ENCODE data around the gene MPRIP.

The MPRIP gene

DNA sequence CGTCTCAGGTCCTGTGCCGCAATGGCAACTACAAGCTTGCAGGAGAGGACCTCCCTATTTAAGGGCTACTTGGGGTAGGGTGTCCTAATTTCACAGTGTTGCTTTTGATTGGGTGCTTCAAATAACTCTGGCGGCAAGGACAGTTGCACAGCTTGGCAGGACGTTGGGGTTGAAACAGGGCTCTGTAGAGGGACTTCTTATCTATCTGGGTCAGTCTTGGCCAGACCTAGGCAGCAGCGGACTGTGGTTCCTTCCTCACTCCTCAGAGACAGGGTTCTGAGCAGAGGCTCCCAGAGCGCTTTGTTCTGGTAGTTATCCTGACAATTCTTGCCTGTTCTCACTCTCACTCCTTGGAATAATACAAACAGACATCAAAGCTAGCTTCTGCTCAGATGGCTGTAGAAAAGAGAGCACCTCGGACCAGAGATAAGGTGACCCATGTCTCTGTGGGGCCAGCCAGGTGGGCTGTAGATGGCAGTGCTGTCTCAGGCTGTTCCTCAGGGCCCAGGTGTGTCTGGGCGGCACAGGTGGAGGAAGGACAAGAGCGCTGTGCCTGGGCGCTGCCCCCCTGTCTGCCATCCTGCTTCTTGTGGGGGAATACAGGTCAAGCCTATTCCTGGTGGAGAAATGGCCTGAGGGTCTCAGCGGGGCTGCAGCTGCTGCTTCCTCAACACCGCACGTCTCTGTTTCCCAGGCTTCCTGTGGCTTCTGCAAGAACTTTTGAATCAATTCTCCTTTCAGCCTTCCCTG lies 102.8 kb downstream of the MPRIP start:
- no peaks in the 10 kb centered on the region for H3K79me2 ChIP-seq (ENCODE audit: control insufficient read depth, insufficient read depth, low read length)
- DNase-seq, result no peak

DNA sequence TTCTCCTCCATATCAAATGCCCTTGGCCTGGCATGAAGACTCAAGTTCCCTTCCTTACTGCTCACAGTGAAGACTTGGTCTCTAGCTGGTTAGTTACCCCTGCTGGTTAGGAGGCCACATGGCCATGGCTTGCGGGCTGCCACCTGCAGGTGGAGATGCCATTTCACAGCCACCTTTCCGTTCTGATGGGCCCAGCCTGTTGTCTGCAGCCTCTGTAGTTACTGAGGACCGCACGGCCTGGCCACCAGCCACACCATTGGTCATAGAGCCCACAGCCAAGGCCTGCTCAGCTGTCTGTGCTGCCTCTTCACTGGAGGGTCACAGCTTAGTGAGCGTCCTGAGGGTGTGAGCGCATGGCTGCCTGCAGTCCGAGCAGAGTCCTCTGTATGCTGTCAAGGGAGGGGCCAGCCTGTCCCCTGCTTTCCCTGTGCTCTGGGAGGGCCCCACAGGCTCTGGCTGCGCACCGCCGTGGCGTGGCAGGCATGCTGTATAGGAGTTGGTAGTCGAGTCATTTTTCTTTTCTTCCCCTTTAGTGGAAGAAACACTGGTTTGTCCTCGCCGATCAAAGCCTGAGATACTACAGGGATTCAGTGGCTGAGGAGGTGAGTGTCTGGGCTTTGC lies 104.6 kb downstream of the MPRIP start:
- no peak overlapping the region for H2BK120ac ChIP-seq (ENCODE audit: low read depth, low read length)
- H3K9ac ChIP-seq (ENCODE audit: low read length), result no peak overlapping the region
- no CpG with 5 or more reads among the region's 14 CpGs for WGBS (ENCODE audit: extremely low coverage, insufficient coverage, low lambda C conversion rate)
- H3K18ac ChIP-seq (ENCODE audit: low read length), result no peak overlapping the region
- no peaks in the 10 kb centered on the region for H3K27me3 ChIP-seq (ENCODE audit: insufficient read depth, low read length, poor library complexity)
- no peak overlapping the region for H2BK15ac ChIP-seq (replicated peaks; ENCODE audit: low read depth)
- no peak overlapping the region for H3K56ac ChIP-seq (ENCODE audit: low read length)
- H3K79me2 ChIP-seq (ENCODE audit: control insufficient read depth, insufficient read depth, low read length), result no peaks in the 10 kb centered on the region
- H3K27ac ChIP-seq (ENCODE audit: low read depth, low read length), result no peak overlapping the region
- no peaks in the 10 kb centered on the region for H3K79me1 ChIP-seq (ENCODE audit: low read length)
- no peak overlapping the region for H3K4me3 ChIP-seq (ENCODE audit: low read length)
- no peaks in the 10 kb centered on the region for H3K4me1 ChIP-seq (ENCODE audit: control insufficient read depth, low read depth, low read length)
- H3K4me2 ChIP-seq (ENCODE audit: low read length), result no peak overlapping the region
- H2AK5ac ChIP-seq (ENCODE audit: low read length), result no peak overlapping the region
- H2BK5ac ChIP-seq (ENCODE audit: low read length), result no peak overlapping the region
- peak; percentile 75 for DNase-seq
- H4K5ac ChIP-seq (ENCODE audit: low read length), result no peak overlapping the region
- H3K36me3 ChIP-seq (ENCODE audit: control insufficient read depth, insufficient read depth, low read length), result peaks cover 21% of the 10 kb centered on the region
- H4K8ac ChIP-seq (ENCODE audit: low read depth, low read length), result no peak overlapping the region
- H3K23ac ChIP-seq (ENCODE audit: low read length), result no peak overlapping the region
- no peak overlapping the region for H3K4ac ChIP-seq (ENCODE audit: low read depth, low read length)

More for the DNA sequence above, 102.8 kb downstream of the MPRIP start:
- H3K18ac ChIP-seq (ENCODE audit: low read length), result no peak overlapping the region
- H2AK5ac ChIP-seq (ENCODE audit: low read length), result no peak overlapping the region
- WGBS (ENCODE audit: extremely low coverage, insufficient coverage, low lambda C conversion rate), result no CpG with 5 or more reads among the region's 13 CpGs
- no peak overlapping the region for H2BK15ac ChIP-seq (replicated peaks; ENCODE audit: low read depth)
- no peak overlapping the region for H3K4me3 ChIP-seq (ENCODE audit: low read length)
- H3K4me1 ChIP-seq (ENCODE audit: control insufficient read depth, low read depth, low read length), result no peaks in the 10 kb centered on the region
- no peak overlapping the region for H3K56ac ChIP-seq (ENCODE audit: low read length)
- no peak overlapping the region for H3K9ac ChIP-seq (ENCODE audit: low read length)
- no peaks in the 10 kb centered on the region for H3K27me3 ChIP-seq (ENCODE audit: insufficient read depth, low read length, poor library complexity)
- no peaks in the 10 kb centered on the region for H3K79me1 ChIP-seq (ENCODE audit: low read length)
- no peak overlapping the region for H3K23ac ChIP-seq (ENCODE audit: low read length)
- no peak overlapping the region for H3K4me2 ChIP-seq (ENCODE audit: low read length)
- no peak overlapping the region for H2BK5ac ChIP-seq (ENCODE audit: low read length)
- H2BK120ac ChIP-seq (ENCODE audit: low read depth, low read length), result no peak overlapping the region
- no peak overlapping the region for H3K27ac ChIP-seq (ENCODE audit: low read depth, low read length)
- no peak overlapping the region for H4K5ac ChIP-seq (ENCODE audit: low read length)
- peaks cover 18% of the 10 kb centered on the region for H3K36me3 ChIP-seq (ENCODE audit: control insufficient read depth, insufficient read depth, low read length)
- H4K8ac ChIP-seq (ENCODE audit: low read depth, low read length), result no peak overlapping the region
- H3K4ac ChIP-seq (ENCODE audit: low read depth, low read length), result no peak overlapping the region

DNA sequence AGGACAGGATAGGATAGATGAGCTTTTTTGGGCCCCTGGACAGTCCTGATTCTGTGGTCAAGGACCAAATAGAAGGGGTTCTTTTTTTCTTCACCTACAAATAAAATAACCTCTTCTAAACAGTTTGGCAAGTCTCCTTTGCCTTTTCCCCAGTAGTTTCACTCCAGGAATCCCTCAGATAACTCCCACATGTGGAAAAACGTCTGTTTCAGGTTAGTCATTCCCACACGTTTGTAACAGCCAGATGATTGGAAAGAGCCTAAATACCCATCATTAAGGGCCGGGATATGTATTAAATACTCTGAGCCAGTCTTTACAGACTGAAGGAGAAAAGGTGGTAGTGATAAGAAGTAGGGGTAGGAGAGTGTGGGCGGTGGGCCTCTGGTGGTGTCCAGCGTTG lies 105.6 kb downstream of the MPRIP start:
- Histone ChIP-seq H3K23ac (ENCODE audit: low read length) (no peak overlapping the region), H2AK5ac (ENCODE audit: low read length) (no peak overlapping the region), H3K27ac (ENCODE audit: low read depth, low read length) (no peak overlapping the region), H3K4me3 (ENCODE audit: low read length) (no peak overlapping the region), H3K4me2 (ENCODE audit: low read length) (no peak overlapping the region), H3K36me3 (ENCODE audit: control insufficient read depth, insufficient read depth, low read length) (peaks cover 19% of the 10 kb centered on the region), H2BK120ac (ENCODE audit: low read depth, low read length) (no peak overlapping the region), H2BK5ac (ENCODE audit: low read length) (no peak overlapping the region), H3K56ac (ENCODE audit: low read length) (no peak overlapping the region), H2BK15ac (replicated peaks; ENCODE audit: low read depth) (no peak overlapping the region), H4K8ac (ENCODE audit: low read depth, low read length) (no peak overlapping the region), H4K5ac (ENCODE audit: low read length) (no peak overlapping the region), H3K27me3 (ENCODE audit: insufficient read depth, low read length, poor library complexity) (no peaks in the 10 kb centered on the region), H3K4me1 (ENCODE audit: control insufficient read depth, low read depth, low read length) (no peaks in the 10 kb centered on the region), H3K79me1 (ENCODE audit: low read length) (no peaks in the 10 kb centered on the region), H3K18ac (ENCODE audit: low read length) (no peak overlapping the region), H3K4ac (ENCODE audit: low read depth, low read length) (no peak overlapping the region), H3K9ac (ENCODE audit: low read length) (no peak overlapping the region), H3K79me2 (ENCODE audit: control insufficient read depth, insufficient read depth, low read length) (no peaks in the 10 kb centered on the region)
- no peak for DNase-seq
- WGBS (ENCODE audit: extremely low coverage, insufficient coverage, low lambda C conversion rate), result no CpG with 5 or more reads among the region's 5 CpGs

DNA sequence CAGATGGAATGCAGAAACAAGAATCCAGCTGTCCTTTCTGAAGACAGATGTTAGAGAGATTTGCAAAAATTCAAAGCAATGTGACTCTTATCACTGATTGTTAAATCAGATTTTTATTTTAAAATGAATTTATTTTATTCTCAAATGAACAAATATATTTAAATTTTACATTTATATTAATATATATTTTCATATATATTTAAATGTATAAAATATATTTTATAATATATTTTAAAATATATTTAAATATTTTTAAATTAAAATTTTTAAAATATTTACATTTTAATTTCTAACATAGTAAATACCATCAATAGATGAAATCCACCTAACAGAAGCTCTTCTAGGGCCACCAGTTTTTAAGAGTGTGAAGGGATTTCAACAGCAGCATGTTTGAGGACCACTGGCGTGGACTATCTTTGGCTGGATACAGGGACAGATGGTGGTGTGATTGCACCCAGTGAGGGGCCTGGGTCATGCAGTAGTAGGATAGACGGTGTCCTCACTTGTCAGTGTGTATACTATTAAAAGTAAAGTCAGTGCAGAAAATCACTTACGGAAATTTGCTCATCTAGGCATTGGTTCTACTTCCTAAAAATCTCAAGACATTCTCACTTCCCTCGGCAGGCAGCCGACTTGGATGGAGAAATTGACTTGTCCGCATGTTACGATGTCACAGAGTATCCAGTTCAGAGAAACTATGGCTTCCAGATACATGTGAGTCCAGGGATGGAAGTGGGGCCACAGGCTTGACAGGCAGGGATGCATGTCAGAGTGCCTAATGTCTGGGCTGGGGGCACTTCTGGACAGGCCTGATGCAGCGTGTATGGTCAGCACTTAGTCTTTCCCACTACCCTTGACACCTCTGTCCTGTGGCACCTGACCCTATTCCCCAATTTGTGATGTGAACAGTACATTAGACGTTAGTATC lies 107.5 kb downstream of the MPRIP start:
- Histone ChIP-seq H3K4me3 (ENCODE audit: low read length) (no peak overlapping the region), H4K8ac (ENCODE audit: low read depth, low read length) (no peak overlapping the region), H3K79me2 (ENCODE audit: control insufficient read depth, insufficient read depth, low read length) (no peaks in the 10 kb centered on the region), H3K36me3 (ENCODE audit: control insufficient read depth, insufficient read depth, low read length) (peaks cover 13% of the 10 kb centered on the region), H3K18ac (ENCODE audit: low read length) (no peak overlapping the region), H3K9ac (ENCODE audit: low read length) (no peak overlapping the region), H3K56ac (ENCODE audit: low read length) (no peak overlapping the region), H3K4me2 (ENCODE audit: low read length) (no peak overlapping the region), H3K27me3 (ENCODE audit: insufficient read depth, low read length, poor library complexity) (no peaks in the 10 kb centered on the region), H2AK5ac (ENCODE audit: low read length) (no peak overlapping the region), H3K79me1 (ENCODE audit: low read length) (no peaks in the 10 kb centered on the region), H2BK120ac (ENCODE audit: low read depth, low read length) (no peak overlapping the region), H3K4me1 (ENCODE audit: control insufficient read depth, low read depth, low read length) (no peaks in the 10 kb centered on the region), H3K23ac (ENCODE audit: low read length) (no peak overlapping the region), H2BK15ac (replicated peaks; ENCODE audit: low read depth) (no peak overlapping the region), H3K4ac (ENCODE audit: low read depth, low read length) (no peak overlapping the region), H4K5ac (ENCODE audit: low read length) (no peak overlapping the region), H2BK5ac (ENCODE audit: low read length) (no peak overlapping the region), H3K27ac (ENCODE audit: low read depth, low read length) (no peak overlapping the region)
- no peak for DNase-seq
- WGBS (ENCODE audit: extremely low coverage, insufficient coverage, low lambda C conversion rate), result no CpG with 5 or more reads among the region's 9 CpGs

DNA sequence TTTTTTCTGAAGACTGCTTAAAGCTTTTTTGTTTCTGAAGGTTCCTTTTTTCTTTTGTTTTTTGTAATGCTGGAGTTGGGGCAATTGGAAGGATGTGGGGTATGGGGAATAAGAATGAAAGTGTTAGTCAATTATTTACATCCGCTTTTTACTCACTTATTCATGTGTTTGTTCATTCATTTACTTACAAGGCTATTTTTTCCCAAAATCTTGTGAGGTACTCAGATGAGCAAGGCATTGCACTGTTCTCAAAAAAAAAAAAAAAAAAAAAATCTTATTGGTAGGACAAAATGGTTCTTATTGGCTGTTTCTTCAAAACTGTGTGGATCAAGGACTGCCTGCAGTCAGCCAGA lies 108.2 kb downstream of the MPRIP start:
- H3K4me1 ChIP-seq (ENCODE audit: control insufficient read depth, low read depth, low read length), result no peaks in the 10 kb centered on the region
- no peak overlapping the region for H3K4me2 ChIP-seq (ENCODE audit: low read length)
- no peak overlapping the region for H3K4me3 ChIP-seq (ENCODE audit: low read length)
- H2BK15ac ChIP-seq (replicated peaks; ENCODE audit: low read depth), result no peak overlapping the region
- no CpG with 5 or more reads among the region's 1 CpG for WGBS (ENCODE audit: extremely low coverage, insufficient coverage, low lambda C conversion rate)
- H2BK120ac ChIP-seq (ENCODE audit: low read depth, low read length), result no peak overlapping the region
- no peak overlapping the region for H3K27ac ChIP-seq (ENCODE audit: low read depth, low read length)
- H4K8ac ChIP-seq (ENCODE audit: low read depth, low read length), result no peak overlapping the region
- H3K4ac ChIP-seq (ENCODE audit: low read depth, low read length), result no peak overlapping the region
- H3K23ac ChIP-seq (ENCODE audit: low read length), result no peak overlapping the region
- H3K56ac ChIP-seq (ENCODE audit: low read length), result no peak overlapping the region
- no peak overlapping the region for H3K18ac ChIP-seq (ENCODE audit: low read length)
- H3K27me3 ChIP-seq (ENCODE audit: insufficient read depth, low read length, poor library complexity), result no peaks in the 10 kb centered on the region
- H3K79me2 ChIP-seq (ENCODE audit: control insufficient read depth, insufficient read depth, low read length), result no peaks in the 10 kb centered on the region
- H4K5ac ChIP-seq (ENCODE audit: low read length), result no peak overlapping the region
- H3K9ac ChIP-seq (ENCODE audit: low read length), result no peak overlapping the region
- no peak overlapping the region for H2BK5ac ChIP-seq (ENCODE audit: low read length)
- peaks cover 13% of the 10 kb centered on the region for H3K36me3 ChIP-seq (ENCODE audit: control insufficient read depth, insufficient read depth, low read length)
- H3K79me1 ChIP-seq (ENCODE audit: low read length), result no peaks in the 10 kb centered on the region
- no peak for DNase-seq
- H2AK5ac ChIP-seq (ENCODE audit: low read length), result no peak overlapping the region
